Naive thymus-derived CD4-positive, alpha-beta T cell (primary cell): ENCODE measurements around the gene PFKL. TPM values are rescaled to one million over a fixed set of nuclear protein-coding genes. Genes with fewer than 3 reads are reported as not detected.

ENCODE experiments used
- ATAC-seq: fragments of 150-1000 bp; cut with Tn5 transposase; 2 replicates; pipeline ENCODE4 v1.10.0; 2021; ENCODE audit warnings: mild to moderate bottlenecking, moderate library complexity
- CTCF ChIA-PET: fragments of 350-600 bp; sonication (Branson Sonifier 250); formaldehyde crosslinking; loops from one replicate; lab custom pipeline; 2021; ENCODE audit warnings: antibody characterized with exemption; lab: Charles Lee
- POLR2A ChIA-PET: fragments of 350-600 bp; sonication (Branson Sonifier 250); formaldehyde crosslinking; loops from one replicate; lab custom pipeline; 2021; ENCODE audit warnings: antibody characterized with exemption, inconsistent platforms; lab: Charles Lee
- DNase-seq, 9 donors: peaks; one replicate each; pipeline versions ENCODE4 v3.0.0 to v3.0.0-alpha.2; 2020 to 2022; ENCODE audit warnings: mixed read lengths in 1 of 9
- H3K27ac ChIP-seq: one replicate; pipeline ENCODE4 v1.7.0; 2013; ENCODE audit warnings: mild to moderate bottlenecking, low read depth, low read length, moderate library complexity
- H3K27me3 ChIP-seq, 2 donors: one replicate each; pipeline ENCODE4 v1.7.0; 2013; ENCODE audit warnings: low read length in 2 of 2, mild to moderate bottlenecking in 2 of 2, moderate library complexity in 2 of 2; ENCODE audit not compliant: control insufficient read depth in 2 of 2, insufficient read depth in 2 of 2
- H3K36me3 ChIP-seq, 3 experiments: 1 replicate in 2 of 3; 2 replicates in 1 of 3; pipeline ENCODE4 v1.7.0; 2013; ENCODE audit warnings: low read length in 3 of 3, mild to moderate bottlenecking in 3 of 3, moderate library complexity in 1 of 3; ENCODE audit not compliant: insufficient read depth in 3 of 3, control insufficient read depth in 2 of 3
- H3K4me1 ChIP-seq, 2 donors: one replicate each; pipeline ENCODE4 v1.7.0; 2013; ENCODE audit warnings: low read length in 2 of 2, mild to moderate bottlenecking in 2 of 2, moderate library complexity in 1 of 2; ENCODE audit not compliant: control insufficient read depth in 2 of 2, insufficient read depth in 2 of 2
- H3K4me3 ChIP-seq: 2 replicates; pipeline ENCODE4 v1.7.0; 2013; ENCODE audit warnings: mild to moderate bottlenecking, low read length
- H3K9me3 ChIP-seq, 3 experiments: 1 replicate in 2 of 3; 2 replicates in 1 of 3; pipeline ENCODE4 v1.7.0; 2013; ENCODE audit warnings: low read length in 3 of 3; ENCODE audit not compliant: control insufficient read depth in 2 of 3
- H3K27ac Mint-ChIP-seq, 9 donors: one replicate each; pipeline ENCODE4 v1.8.0; 2020 to 2022; ENCODE audit warnings: mixed read lengths in 9 of 9, mild to moderate bottlenecking in 8 of 9, moderate library complexity in 5 of 9, inconsistent platforms in 2 of 9
- H3K27me3 Mint-ChIP-seq, 5 donors: one replicate each; pipeline ENCODE4 v1.8.0; 2021 to 2022; ENCODE audit warnings: mixed read lengths in 5 of 5, mild to moderate bottlenecking in 1 of 5
- H3K36me3 Mint-ChIP-seq, 5 donors: one replicate each; pipeline ENCODE4 v1.8.0; 2020 to 2022; ENCODE audit warnings: mixed read lengths in 5 of 5, mild to moderate bottlenecking in 3 of 5, inconsistent platforms in 1 of 5
- H3K4me1 Mint-ChIP-seq, 7 donors: one replicate each; pipeline ENCODE4 v1.8.0; 2020 to 2022; ENCODE audit warnings: mixed read lengths in 7 of 7, mild to moderate bottlenecking in 3 of 7, inconsistent platforms in 1 of 7
- H3K4me3 Mint-ChIP-seq, 10 donors: one replicate each; pipeline ENCODE4 v1.8.0; 2020 to 2022; ENCODE audit warnings: mild to moderate bottlenecking in 10 of 10, mixed read lengths in 10 of 10, moderate library complexity in 6 of 10, inconsistent platforms in 2 of 10
- H3K9me3 Mint-ChIP-seq, 11 donors: one replicate each; pipeline ENCODE4 v1.8.0; 2020 to 2022; ENCODE audit warnings: mixed read lengths in 11 of 11, mild to moderate bottlenecking in 4 of 11, inconsistent platforms in 1 of 11, moderate library complexity in 1 of 11
- intact Hi-C, 2 donors: fragments of 100-400 bp; cut with micrococcal nuclease; formaldehyde crosslinking; loops; one replicate each; pipeline ENCODE4 v1.15.1; 2023
- polyA plus RNA-seq, 2 donors: library from polyadenylated mRNA; unstranded; fragments of 300-500 nt; fragmentation: Illumina TruSeq; gene quantifications; one replicate each; pipeline ENCODE4 v1.2.3, GENCODE V29; 2021
- total RNA-seq, 6 experiments: library from RNA in 5 of 6; stranded (reverse) in 5 of 6; gene quantifications; 1 replicate in 5 of 6; 2 replicates in 1 of 6; pipeline ENCODE4 v1.2.3 and lab custom pipeline; 2021 to 2026

The PFKL gene
- total and polyA plus RNA-seq, 7 experiments from 2014 or later: 75.0 to 196 (median 109) TPM

DNA sequence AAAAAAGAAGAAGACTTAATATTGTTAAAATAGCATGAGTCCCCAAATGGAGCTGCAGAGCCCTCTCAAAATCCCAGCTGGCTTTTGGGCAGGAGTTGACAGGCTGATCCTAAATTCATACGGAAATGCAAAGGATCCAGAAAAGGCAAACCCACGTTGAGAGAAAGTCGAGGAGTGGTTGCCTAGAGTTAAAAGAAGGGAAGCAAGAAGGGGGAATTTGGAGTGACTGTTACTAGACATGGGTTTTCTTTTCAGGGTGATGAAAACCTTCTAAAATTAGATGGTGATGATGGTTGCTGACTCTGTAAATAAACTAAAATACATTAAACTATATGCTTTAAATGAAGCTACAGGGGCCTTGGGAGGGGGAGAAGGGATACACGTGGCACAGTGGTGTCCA is 39.8 kb upstream of the PFKL start:
- ChIA-PET POLR2A (no interaction called here), CTCF (no interaction called here)
- Mint-ChIP-seq H3K27ac (no peak overlapping the region), H3K9me3 (peaks cover 0 to 1% (median 0%) of the 10 kb centered on the region in 11 donors), H3K36me3 (no peaks in the 10 kb centered on the region), H3K4me3 (no peak overlapping the region), H3K27me3 (peaks cover 0 to 7% (median 0%) of the 10 kb centered on the region in 5 donors), H3K4me1 (no peaks in the 10 kb centered on the region)
- no peak for DNase-seq
- Histone ChIP-seq H3K27ac (no peak overlapping the region), H3K4me3 (no peak overlapping the region), H3K36me3 (no peaks in the 10 kb centered on the region), H3K4me1 (no peaks in the 10 kb centered on the region), H3K27me3 (no peaks in the 10 kb centered on the region), H3K9me3 (no peaks in the 10 kb centered on the region)
- intact Hi-C loops: no loop called here
- ATAC-seq: no peak

DNA sequence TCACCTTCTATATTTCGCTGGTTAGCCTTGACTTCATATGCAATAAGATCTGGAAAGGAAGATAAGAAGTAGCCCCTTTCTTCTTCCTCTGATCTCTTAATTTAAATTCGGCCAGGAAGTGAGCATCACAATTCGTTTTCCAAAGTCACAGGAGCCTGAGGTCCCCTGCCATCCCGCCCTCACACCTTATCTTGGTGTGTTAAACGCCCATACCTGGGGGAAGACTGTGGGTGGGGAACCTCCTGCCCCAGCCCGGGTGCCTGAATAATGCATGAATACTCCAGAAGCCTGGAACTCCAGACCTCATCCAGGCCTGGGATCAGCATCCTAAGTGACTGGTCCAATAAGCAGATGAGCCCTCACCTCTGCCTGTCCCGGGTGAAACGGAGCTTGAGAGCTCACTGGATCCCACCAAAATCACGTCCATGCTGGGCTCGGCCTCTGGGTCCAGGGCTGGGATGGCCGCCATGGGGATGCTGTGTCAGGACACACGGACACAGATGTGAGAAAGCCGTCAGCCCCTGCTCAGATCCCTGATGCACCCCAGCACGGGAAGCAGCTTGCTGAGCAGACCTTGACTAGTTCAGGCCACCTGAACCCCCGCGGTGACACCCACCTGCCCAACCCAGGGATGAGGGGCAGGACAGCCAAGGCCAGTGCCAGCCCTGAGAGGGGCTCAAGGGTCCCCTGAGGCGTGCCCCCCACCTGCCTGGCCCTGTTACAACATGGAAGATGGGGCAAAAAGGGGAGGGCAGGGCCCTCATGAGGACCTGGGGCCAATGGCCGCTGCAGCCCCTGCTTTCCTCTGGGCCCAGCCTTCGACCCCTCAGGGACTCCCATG is 38.8 kb upstream of the PFKL start:
- Mint-ChIP-seq H3K27me3 (peaks cover 0 to 7% (median 0%) of the 10 kb centered on the region in 5 donors), H3K4me3 (no peak overlapping the region), H3K9me3 (peaks cover 0 to 1% (median 0%) of the 10 kb centered on the region in 11 donors), H3K27ac (peak overlapping the region in 1 of 9 donors; percentile 59), H3K36me3 (no peaks in the 10 kb centered on the region), H3K4me1 (no peaks in the 10 kb centered on the region)
- Histone ChIP-seq H3K4me3 (no peak overlapping the region), H3K36me3 (no peaks in the 10 kb centered on the region), H3K27me3 (no peaks in the 10 kb centered on the region), H3K9me3 (no peaks in the 10 kb centered on the region), H3K27ac (no peak overlapping the region), H3K4me1 (no peaks in the 10 kb centered on the region)
- CTCF ChIA-PET: no interaction called here
- DNase-seq: no peak
- ATAC-seq: no peak
- POLR2A ChIA-PET: no interaction called here
- intact Hi-C loops: no loop called here

DNA sequence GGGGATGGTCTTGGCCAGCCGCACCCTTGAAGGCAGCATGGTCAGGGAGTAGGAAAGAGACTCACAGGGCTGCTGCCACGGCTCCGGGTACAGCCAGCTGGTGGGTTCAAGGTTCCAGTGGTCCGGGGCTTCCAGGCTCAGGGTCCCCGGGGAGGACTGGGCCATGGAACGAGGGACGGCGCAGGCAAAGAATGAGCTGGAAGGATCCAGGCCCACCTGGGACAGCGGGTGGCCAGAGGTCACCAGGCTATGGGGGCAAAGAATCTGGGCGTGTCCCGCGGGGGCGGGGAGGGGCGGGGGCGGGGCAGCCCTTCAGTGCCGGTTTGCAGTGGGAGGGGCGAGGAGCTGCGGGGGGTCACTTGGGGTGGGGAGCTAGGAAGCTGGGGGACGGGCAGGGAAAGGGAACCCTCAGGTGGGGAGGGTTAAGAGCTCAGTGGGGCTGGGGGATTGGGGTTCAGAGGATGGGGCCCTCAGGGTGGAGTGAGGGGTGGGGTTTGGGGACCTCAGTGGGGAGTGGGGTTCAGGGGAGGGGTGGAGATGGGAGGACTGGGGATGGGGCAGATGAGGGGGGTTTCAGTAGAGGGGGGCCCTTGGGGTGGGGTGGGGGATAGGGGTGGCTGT is 38.1 kb upstream of the PFKL start, which contains the start of gene DNMT3L:
Gene DNMT3L (minus strand): TSS at position 223 of the 621 bp plus-strand sequence. CDS start 638 bp downstream, outside the sequence.
- no peaks in the 10 kb centered on the region for H3K4me1 Mint-ChIP-seq
- H3K4me1 ChIP-seq: no peaks in the 10 kb centered on the region
- DNase-seq (no peak), ATAC-seq (no peak)
- no peaks in the 10 kb centered on the region for H3K36me3 ChIP-seq
- no peak within 1 kb of the TSS for H3K4me3 Mint-ChIP-seq
- no peaks in the 10 kb centered on the region for H3K36me3 Mint-ChIP-seq
- CTCF ChIA-PET: no interaction called here
- peak within 1 kb of the TSS in 1 of 9 donors; percentile 59 for H3K27ac Mint-ChIP-seq
- no peaks in the 10 kb centered on the region for H3K9me3 ChIP-seq
- no peaks in the 10 kb centered on the region for H3K27me3 ChIP-seq
- no peak within 1 kb of the TSS for H3K4me3 ChIP-seq
- intact Hi-C loops: no loop called here
- H3K27me3 Mint-ChIP-seq: peaks cover 0 to 7% (median 0%) of the 10 kb centered on the region in 5 donors
- H3K27ac ChIP-seq: no peak within 1 kb of the TSS
- POLR2A ChIA-PET: no interaction called here
- peaks cover 0 to 1% (median 0%) of the 10 kb centered on the region in 11 donors for H3K9me3 Mint-ChIP-seq

DNA sequence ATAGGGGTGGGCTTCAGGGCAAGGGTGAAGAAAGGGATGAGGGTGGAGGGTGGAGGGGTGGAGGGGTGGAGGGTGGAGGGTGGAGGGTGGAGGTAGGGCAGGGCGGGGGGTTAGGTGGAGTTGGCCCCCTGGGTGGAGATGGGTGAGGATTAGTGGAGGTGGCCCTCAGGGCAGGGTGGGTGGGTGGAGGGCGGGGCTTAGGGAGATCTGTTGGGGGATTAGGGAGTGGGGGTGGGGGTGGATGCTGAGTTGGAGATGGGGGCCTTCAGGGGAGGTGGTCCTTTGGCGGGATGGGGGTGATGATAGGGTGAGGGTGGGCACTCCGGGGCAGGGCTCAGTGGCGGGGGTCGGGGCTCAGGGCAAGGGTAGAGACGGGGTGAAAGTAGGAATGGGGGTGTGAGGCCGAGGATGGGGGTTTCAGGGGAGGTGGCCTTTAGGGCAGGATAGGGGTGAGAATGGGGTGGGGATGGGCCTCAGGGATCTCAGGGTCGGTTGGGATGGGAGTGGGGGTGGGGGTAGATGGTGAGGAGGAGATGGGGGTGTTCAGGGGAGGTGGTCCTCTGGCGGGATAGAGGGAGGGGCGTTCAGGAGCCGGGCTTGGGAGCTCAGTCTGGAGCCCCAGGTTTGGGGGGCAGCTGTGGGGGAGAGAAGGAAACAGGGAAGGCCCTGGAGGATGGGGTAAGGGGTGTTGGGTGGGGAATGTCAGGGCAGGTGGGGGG is 37.4 kb upstream of the PFKL start:
- Histone ChIP-seq H3K27me3 (no peaks in the 10 kb centered on the region), H3K4me1 (no peaks in the 10 kb centered on the region), H3K27ac (no peak overlapping the region), H3K4me3 (no peak overlapping the region), H3K9me3 (no peaks in the 10 kb centered on the region), H3K36me3 (no peaks in the 10 kb centered on the region)
- Mint-ChIP-seq H3K4me1 (no peaks in the 10 kb centered on the region), H3K36me3 (no peaks in the 10 kb centered on the region), H3K27ac (no peak overlapping the region), H3K9me3 (peaks cover 0 to 1% (median 0%) of the 10 kb centered on the region in 11 donors), H3K27me3 (peaks cover 0 to 7% (median 0%) of the 10 kb centered on the region in 5 donors), H3K4me3 (no peak overlapping the region)
- intact Hi-C loops: no loop called here
- DNase-seq (no peak), ATAC-seq (no peak)
- ChIA-PET CTCF (no interaction called here), POLR2A (no interaction called here)

DNA sequence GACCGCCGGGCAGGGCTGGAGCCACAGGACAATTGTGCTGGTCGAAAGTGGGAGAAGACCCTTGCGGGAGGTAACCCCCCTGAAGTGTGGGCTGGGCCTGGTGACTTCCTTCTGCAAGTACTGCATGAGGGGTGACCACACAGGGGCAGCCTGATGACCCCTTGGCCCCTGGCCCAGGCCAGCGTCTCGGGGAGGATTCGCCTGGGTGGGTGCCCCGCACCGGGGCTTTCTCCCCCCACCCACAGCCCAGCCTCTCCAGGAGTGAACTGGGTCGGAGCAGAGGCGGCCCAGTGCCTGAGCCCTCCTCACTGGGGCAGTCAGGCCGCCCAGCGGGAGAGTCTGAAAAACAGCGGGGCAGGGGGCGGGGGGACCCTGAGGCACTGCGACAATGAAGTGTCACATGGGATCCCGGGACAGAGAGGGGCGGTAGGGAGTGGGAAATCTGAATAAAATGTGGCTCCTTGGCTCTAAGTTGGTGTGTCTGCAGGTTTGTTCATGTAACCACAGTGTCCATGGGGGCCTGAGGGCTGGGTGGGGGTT is 36.6 kb upstream of the PFKL start:
- CTCF ChIA-PET: no interaction called here
- Histone ChIP-seq H3K36me3 (no peaks in the 10 kb centered on the region), H3K4me3 (no peak overlapping the region), H3K4me1 (no peaks in the 10 kb centered on the region), H3K9me3 (no peaks in the 10 kb centered on the region), H3K27ac (no peak overlapping the region), H3K27me3 (no peaks in the 10 kb centered on the region)
- peaks cover 0 to 7% (median 0%) of the 10 kb centered on the region in 5 donors for H3K27me3 Mint-ChIP-seq
- peaks cover 0 to 1% (median 0%) of the 10 kb centered on the region in 11 donors for H3K9me3 Mint-ChIP-seq
- ATAC-seq: no peak
- DNase-seq: peak in 1 of 9 donors; percentile 0
- intact Hi-C loops: no loop called here
- POLR2A ChIA-PET: no interaction called here
- H3K4me3 Mint-ChIP-seq: no peak overlapping the region
- H3K4me1 Mint-ChIP-seq: peaks cover 0 to 2% (median 0%) of the 10 kb centered on the region in 7 donors
- no peaks in the 10 kb centered on the region for H3K36me3 Mint-ChIP-seq
- no peak overlapping the region for H3K27ac Mint-ChIP-seq

DNA sequence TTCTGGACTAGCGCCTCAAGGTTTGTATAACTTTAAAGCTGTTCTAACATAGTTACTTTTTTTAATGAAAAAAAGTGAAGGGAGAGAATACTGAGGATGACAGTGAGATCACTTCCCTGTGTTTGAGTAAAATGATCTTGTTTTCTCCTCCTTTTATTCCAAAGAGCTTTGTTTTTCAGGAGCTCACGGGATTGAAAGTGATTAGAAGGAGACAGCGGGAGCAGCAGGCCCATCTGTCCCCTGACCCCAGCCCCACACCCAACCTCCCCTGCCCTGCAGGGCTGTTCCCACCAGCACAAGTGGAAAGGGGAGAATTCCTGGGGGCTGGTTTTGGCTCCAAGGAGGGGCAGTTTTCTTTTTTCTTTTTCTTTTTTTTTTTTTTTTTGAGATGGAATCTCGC is 36.1 kb upstream of the PFKL start:
- no peaks in the 10 kb centered on the region for H3K36me3 Mint-ChIP-seq
- Histone ChIP-seq H3K4me1 (no peaks in the 10 kb centered on the region), H3K27ac (no peak overlapping the region), H3K27me3 (no peaks in the 10 kb centered on the region), H3K4me3 (no peak overlapping the region), H3K9me3 (no peaks in the 10 kb centered on the region), H3K36me3 (no peaks in the 10 kb centered on the region)
- intact Hi-C loops: no loop called here
- H3K27me3 Mint-ChIP-seq: peaks cover 0 to 7% (median 0%) of the 10 kb centered on the region in 5 donors
- CTCF ChIA-PET: no interaction called here
- ATAC-seq (no peak), DNase-seq (peak in 1 of 9 donors; percentile 4)
- no peak overlapping the region for H3K4me3 Mint-ChIP-seq
- H3K27ac Mint-ChIP-seq: no peak overlapping the region
- POLR2A ChIA-PET: no interaction called here
- peaks cover 0 to 1% (median 0%) of the 10 kb centered on the region in 11 donors for H3K9me3 Mint-ChIP-seq
- H3K4me1 Mint-ChIP-seq: peaks cover 0 to 3% (median 0%) of the 10 kb centered on the region in 7 donors
